ENCODE data around the gene CALML4.

- TF ChIP-seq CTCF (conservative IDR thresholded peaks at IDR 0.05; ENCODE audit: low read length) (no peak), EZH2phosphoT487 (IDR thresholded peaks at IDR 0.05; ENCODE audit: borderline replicate concordance, low read depth, low read length) (no peak)
Measured at GRCh38 chr15:68186671-68187397, 18.3 kb downstream of the CALML4 start.

All from OCI-LY7 (cell line).